ENCODE measurements around the gene CCDC85B.

CCDC85B gene

GRCh38 chr11:65883786-65884715 is 6.4 kb upstream of the CCDC85B start:
- TF ChIP-seq GATA3 (IDR thresholded peaks at IDR 0.05; ENCODE audit: low read depth, low read length) = no peak
- no peak for TF ChIP-seq GATA2 (IDR thresholded peaks at IDR 0.05; ENCODE audit: low read depth, low read length)

DNA sequence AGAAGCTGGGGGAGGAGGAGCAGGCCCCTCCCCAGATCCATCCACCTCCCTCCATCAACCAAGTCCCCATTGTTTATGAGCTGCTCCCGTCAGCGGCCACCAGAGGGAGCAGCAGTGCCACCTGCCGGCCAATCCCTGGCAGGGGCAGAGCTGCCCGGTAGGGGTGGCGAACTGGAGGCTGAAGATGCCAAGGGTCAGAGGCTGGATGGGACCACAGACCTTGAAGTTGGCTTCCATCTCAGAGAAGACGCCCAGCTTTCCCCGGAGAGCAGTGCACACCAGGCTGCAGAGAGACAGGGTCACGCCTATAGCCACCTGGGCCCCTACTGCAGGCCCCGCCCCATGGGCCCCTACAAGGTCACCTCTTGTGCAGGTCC is 5.8 kb upstream of the CCDC85B start:
- TF ChIP-seq GATA3 (IDR thresholded peaks at IDR 0.05; ENCODE audit: low read depth, low read length) (no peak), GATA2 (IDR thresholded peaks at IDR 0.05; ENCODE audit: low read depth, low read length) (no peak)

DNA sequence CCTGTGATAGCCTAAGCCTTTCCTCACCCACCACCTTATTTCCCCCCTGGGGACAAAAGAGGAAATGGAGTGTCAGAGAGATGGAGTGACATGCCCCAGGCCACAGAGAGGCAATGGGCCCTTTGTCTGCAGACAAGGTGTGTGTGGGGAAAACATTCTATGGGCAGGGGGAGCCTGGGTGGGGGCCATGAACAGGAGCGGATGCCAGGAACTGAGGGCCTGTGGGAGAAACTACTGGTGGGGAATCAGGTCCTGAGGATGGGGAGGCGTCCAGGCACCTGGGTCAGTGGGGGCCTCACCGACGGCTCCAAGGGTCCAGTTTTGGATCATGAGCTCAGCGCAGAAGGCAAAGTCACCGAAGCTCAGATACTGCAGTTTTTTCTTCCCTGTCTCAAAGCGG is 5.2 kb upstream of the CCDC85B start:
- TF ChIP-seq GATA2 (IDR thresholded peaks at IDR 0.05; ENCODE audit: low read depth, low read length) (no peak), GATA3 (IDR thresholded peaks at IDR 0.05; ENCODE audit: low read depth, low read length) (no peak)

GRCh38 chr11:65885808-65886536 is 4.5 kb upstream of the CCDC85B start:
- TF ChIP-seq GATA2 (IDR thresholded peaks at IDR 0.05; ENCODE audit: low read depth, low read length) (no peak), GATA3 (IDR thresholded peaks at IDR 0.05; ENCODE audit: low read depth, low read length) (no peak)

- TF ChIP-seq GATA2 (IDR thresholded peaks at IDR 0.05; ENCODE audit: low read depth, low read length) (no peak), GATA3 (IDR thresholded peaks at IDR 0.05; ENCODE audit: low read depth, low read length) (no peak)
Observed at GRCh38 chr11:65886826-65887722, 3.4 kb upstream of the CCDC85B start.

- no peak for TF ChIP-seq GATA3 (IDR thresholded peaks at IDR 0.05; ENCODE audit: low read depth, low read length)
- no peak for TF ChIP-seq GATA2 (IDR thresholded peaks at IDR 0.05; ENCODE audit: low read depth, low read length)
Observed at GRCh38 chr11:65887723-65888162, 2.7 kb upstream of the CCDC85B start.

- TF ChIP-seq GATA3 (IDR thresholded peaks at IDR 0.05; ENCODE audit: low read depth, low read length) = no peak
- no peak; the same call in 1 of the 2 replicates for TF ChIP-seq GATA2 (IDR thresholded peaks at IDR 0.05; ENCODE audit: low read depth, low read length)
Observed at GRCh38 chr11:65888163-65888814, 2.2 kb upstream of the CCDC85B start, which contains the start of gene FIBP. Gene FIBP, minus strand, starts transcription at chr11:65888471. Its CDS starts 53 bp downstream, at chr11:65888418.

DNA sequence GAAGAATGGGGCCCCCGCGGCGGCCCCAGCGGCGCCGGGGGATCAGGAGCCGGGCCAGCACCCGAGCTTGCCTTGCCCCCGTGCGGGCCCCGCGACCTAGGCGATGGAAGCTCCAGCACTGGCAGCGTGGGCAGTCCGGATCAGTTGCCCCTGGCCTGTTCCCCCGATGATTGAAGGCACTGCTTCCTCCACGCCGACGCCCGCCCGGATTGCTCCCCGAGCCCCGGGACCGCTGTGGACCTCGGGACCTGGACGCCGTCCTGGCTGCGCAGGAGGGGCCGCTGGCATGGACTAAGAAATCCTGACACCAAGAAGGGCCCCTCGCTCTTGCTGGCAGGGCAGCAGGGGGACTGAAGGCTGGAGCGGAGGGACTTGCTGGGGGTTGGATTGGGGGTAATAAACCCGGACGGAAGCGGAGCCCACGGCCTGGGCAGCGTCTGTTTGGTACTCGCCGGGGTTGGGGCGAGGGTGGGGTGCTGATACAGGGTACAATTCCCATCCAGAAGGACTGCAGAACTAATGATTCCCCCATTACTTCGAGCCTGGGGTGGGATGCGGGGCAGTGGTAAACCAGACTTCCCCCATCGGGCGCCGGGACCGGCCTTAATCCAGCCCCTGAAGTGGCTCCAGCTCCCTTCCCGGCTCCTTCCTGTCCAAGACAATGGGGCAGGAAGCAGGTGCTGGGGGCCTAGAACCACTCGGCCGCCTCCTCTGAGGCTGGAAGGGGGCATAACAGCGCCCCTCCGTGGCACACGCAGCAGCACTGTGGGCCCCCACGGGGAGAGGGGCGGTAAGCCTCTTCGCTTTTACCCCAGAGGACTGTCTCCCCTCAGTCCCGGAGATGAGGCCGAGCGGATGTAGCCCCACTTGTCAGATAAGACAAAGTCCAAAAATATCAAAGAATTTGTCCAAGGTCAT is 1.0 kb downstream of the CCDC85B start:
- TF ChIP-seq GATA3 (IDR thresholded peaks at IDR 0.05; ENCODE audit: low read depth, low read length) = no peak
- no peak for TF ChIP-seq GATA2 (IDR thresholded peaks at IDR 0.05; ENCODE audit: low read depth, low read length)

DNA sequence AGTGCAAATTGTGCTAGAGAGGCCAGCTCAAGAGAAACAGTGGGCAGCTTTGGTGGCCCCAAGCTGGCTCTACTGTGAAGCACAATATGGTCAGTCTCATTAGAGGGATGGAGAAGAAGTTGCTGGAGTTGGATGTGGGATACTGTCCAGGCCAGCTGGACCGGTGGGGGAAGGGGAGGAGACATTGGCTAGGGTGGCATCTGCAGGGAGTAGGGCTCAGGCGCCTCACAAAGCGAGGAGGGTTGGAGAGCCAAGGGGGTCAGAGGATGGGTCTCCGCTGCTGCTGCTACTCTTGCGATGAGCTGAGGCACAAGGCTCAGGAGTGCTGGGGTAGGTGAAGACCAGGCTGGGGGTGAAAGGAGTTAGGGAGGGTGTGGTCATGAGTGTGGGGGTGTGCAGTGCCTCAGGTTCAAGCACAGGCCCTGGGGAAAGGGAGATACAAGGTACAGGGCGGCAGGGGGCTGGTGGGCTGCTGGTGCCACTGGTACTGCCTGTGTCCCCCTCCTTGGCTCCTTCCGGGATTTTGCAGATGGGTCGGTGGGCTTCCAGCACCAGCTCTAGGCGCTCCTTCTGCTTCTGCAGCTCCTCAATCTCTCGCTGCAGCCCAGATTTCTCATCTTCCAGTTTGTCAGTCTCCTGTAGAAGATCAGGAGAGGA is 2.3 kb downstream of the CCDC85B start:
- TF ChIP-seq GATA2 (IDR thresholded peaks at IDR 0.05; ENCODE audit: low read depth, low read length) = no peak
- TF ChIP-seq GATA3 (IDR thresholded peaks at IDR 0.05; ENCODE audit: low read depth, low read length) = no peak

DNA sequence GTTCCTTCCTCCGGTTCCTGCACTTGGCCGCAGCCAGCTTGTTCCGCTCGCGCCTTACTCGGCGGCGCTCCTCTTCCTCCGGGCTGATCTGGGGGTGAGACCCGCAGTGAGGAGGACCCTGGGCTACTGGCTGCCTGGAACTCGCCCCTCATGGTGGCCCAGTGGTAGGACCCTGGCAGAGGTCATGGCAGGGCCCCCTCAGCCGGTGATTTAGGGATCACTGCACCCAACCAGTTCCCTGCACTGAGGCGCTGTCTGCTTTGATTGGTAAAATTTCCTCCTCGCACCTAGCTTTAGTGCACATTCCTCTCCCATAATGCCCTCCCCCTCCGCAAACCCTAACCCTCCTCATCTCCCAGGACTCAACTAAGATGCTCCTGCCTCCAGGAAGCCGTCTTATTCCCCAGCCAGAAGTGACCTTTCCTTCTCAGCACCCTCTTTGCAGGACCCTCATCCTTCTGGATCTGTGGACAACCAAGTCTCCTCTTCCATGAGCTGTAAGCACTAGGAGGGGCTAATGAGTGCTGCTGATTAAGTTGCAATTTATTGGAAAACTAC is 3.6 kb downstream of the CCDC85B start:
- TF ChIP-seq GATA3 (IDR thresholded peaks at IDR 0.05; ENCODE audit: low read depth, low read length) (no peak), GATA2 (IDR thresholded peaks at IDR 0.05; ENCODE audit: low read depth, low read length) (no peak)

- no peak for TF ChIP-seq GATA2 (IDR thresholded peaks at IDR 0.05; ENCODE audit: low read depth, low read length)
- no peak for TF ChIP-seq GATA3 (IDR thresholded peaks at IDR 0.05; ENCODE audit: low read depth, low read length)
Observed at GRCh38 chr11:65895482-65895981, 5.1 kb downstream of the CCDC85B start.

Measured in SH-SY5Y (cell line).